Lower lobe of right lung (tissue), 2 donors: Measurements from ENCODE around the gene RRP1B. TPM values are rescaled to one million over a fixed set of nuclear protein-coding genes. Genes with fewer than 3 reads are reported as not detected.

ENCODE experiments used
- ATAC-seq, 2 donors: fragments of 200-7000 bp; cut with Tn5 transposase; one replicate each; pipeline ENCODE4 v1.9.1; 2020 to 2022; ENCODE audit warnings: mild to moderate bottlenecking in 2 of 2, moderate library complexity in 2 of 2
- DNase-seq: peaks from one replicate; pipeline ENCODE4 v3.0.0-alpha.2; 2020
- H3K27ac ChIP-seq: fragments of 200-600 bp; one replicate; pipeline ENCODE4 v1.8.0; 2022
- H3K27me3 ChIP-seq: fragments of 200-600 bp; one replicate; pipeline ENCODE4 v1.8.0; 2022; ENCODE audit warnings: low read depth
- H3K36me3 ChIP-seq: fragments of 200-600 bp; one replicate; pipeline ENCODE4 v1.8.0; 2022; ENCODE audit warnings: mild to moderate bottlenecking
- H3K4me1 ChIP-seq: fragments of 200-600 bp; one replicate; pipeline ENCODE4 v1.8.0; 2022
- H3K4me3 ChIP-seq: fragments of 200-600 bp; one replicate; pipeline ENCODE4 v1.8.0; 2022; ENCODE audit warnings: mild to moderate bottlenecking
- H3K9me3 ChIP-seq: fragments of 200-600 bp; one replicate; pipeline ENCODE4 v1.8.0; 2022
- intact Hi-C: fragments of 100-400 bp; cut with DNase I; formaldehyde crosslinking; loops from one replicate; pipeline ENCODE4 v1.11.0; 2022
- total RNA-seq: library from RNA; stranded (reverse); fragmentation: NEBNext Ultra II Directional; extraction: Animal tissue kit (Norgen Biotek cat#: 25700); gene quantifications from one replicate; pipeline ENCODE4 v1.2.1, GENCODE V29; 2021
- TF ChIP-seq, protein P1 (sequence below): fragments of 200-600 bp; IDR thresholded peaks from one replicate; pipeline ENCODE4 v1.8.0; 2022; ENCODE audit warnings: antibody characterized with exemption, mild to moderate bottlenecking
- donor health status: DM: no; HTN: yes; CAD: no; lungs with severe emphysema.

Gene RRP1B
- total RNA-seq, 1 donor from 2014 or later = 18.1 TPM

DNA sequence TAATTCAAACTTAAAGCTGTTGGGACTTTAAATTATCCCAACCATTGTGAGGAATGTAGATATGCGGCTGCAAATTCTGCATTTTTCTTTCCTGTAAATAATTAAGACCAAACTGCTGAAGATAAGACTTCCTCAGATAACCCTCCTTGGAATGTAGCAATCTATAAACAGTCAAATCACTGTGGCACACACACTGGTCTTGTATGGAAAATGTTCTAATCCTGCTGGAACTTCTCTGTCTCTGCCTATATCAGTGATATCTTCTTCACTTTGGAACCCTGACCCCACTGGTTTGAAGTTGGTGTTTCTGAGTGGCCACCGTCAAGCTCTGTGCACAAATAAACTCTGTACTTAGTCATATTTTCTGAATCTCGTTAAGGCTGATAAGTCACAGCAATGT is 33.0 kb upstream of the RRP1B start:
- no peak for DNase-seq
- Histone ChIP-seq H3K4me3 (no peak overlapping the region), H3K27ac (no peak overlapping the region), H3K9me3 (no peaks in the 10 kb centered on the region), H3K36me3 (no peaks in the 10 kb centered on the region), H3K4me1 (no peaks in the 10 kb centered on the region), H3K27me3 (no peaks in the 10 kb centered on the region)
- ATAC-seq = no peak
- TF ChIP-seq, protein P1, sequence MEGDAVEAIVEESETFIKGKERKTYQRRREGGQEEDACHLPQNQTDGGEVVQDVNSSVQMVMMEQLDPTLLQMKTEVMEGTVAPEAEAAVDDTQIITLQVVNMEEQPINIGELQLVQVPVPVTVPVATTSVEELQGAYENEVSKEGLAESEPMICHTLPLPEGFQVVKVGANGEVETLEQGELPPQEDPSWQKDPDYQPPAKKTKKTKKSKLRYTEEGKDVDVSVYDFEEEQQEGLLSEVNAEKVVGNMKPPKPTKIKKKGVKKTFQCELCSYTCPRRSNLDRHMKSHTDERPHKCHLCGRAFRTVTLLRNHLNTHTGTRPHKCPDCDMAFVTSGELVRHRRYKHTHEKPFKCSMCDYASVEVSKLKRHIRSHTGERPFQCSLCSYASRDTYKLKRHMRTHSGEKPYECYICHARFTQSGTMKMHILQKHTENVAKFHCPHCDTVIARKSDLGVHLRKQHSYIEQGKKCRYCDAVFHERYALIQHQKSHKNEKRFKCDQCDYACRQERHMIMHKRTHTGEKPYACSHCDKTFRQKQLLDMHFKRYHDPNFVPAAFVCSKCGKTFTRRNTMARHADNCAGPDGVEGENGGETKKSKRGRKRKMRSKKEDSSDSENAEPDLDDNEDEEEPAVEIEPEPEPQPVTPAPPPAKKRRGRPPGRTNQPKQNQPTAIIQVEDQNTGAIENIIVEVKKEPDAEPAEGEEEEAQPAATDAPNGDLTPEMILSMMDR = no peak
- intact Hi-C loops = no loop called here

DNA sequence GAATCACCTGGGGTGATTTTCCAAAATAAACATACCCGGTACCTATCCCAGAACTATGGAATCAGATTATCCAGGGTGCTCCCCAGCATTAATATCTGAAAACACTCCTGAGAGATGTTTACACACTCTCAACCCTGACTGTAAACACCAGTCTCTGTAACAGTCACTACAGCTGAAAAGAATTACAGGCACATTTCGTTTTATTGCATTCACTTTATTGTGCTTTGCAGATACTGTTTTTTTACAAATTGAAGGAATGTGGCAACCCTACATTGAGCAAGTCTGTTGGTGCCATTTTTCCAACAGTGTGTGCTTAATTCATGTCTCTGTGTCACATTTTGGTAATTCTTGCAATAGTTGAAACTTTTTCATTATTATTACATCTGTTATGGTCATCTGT is 31.8 kb upstream of the RRP1B start:
- no peak for ATAC-seq
- TF ChIP-seq, protein P1 = no peak
- intact Hi-C loops = no loop called here
- H3K4me1 ChIP-seq = no peaks in the 10 kb centered on the region
- H3K27me3 ChIP-seq = no peaks in the 10 kb centered on the region
- no peak overlapping the region for H3K27ac ChIP-seq
- H3K36me3 ChIP-seq = no peaks in the 10 kb centered on the region
- no peak overlapping the region for H3K4me3 ChIP-seq
- H3K9me3 ChIP-seq = no peaks in the 10 kb centered on the region
- no peak for DNase-seq

DNA sequence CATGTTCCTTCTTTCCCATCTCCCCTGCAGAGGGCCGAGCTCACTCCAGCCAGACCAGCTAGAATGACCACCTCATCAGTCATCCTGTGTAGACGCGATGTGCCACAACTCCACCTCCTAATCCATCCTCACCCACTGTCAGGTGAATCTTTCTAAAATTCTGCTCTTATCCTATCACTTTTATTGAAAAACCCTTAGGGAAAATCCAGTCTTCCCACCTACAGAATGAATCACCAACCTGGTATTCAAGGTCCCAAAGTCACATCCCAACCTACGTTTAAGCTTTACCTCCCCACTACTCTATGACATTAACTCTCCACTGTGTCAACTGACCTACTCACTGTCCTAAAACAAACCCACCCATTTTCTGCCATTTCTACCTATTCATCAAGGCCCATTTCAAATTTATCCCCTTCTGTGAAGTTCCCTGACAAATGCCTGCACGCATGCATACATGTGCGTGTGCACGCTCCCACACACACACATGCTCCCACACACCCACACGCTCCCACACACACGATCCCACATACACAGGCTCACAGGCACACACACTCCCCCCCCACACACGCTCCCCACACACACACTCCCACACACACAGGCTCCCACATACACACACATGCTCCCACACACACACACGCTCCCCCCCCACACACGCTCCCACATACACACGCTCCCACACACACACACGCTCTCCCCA is 27.8 kb upstream of the RRP1B start:
- ATAC-seq = no peak
- no peak for DNase-seq
- H3K9me3 ChIP-seq = no peaks in the 10 kb centered on the region
- H3K36me3 ChIP-seq = no peaks in the 10 kb centered on the region
- TF ChIP-seq, protein P1 = no peak
- no peaks in the 10 kb centered on the region for H3K27me3 ChIP-seq
- intact Hi-C loops = no loop called here
- no peaks in the 10 kb centered on the region for H3K4me1 ChIP-seq
- H3K27ac ChIP-seq = no peak overlapping the region
- no peak overlapping the region for H3K4me3 ChIP-seq

DNA sequence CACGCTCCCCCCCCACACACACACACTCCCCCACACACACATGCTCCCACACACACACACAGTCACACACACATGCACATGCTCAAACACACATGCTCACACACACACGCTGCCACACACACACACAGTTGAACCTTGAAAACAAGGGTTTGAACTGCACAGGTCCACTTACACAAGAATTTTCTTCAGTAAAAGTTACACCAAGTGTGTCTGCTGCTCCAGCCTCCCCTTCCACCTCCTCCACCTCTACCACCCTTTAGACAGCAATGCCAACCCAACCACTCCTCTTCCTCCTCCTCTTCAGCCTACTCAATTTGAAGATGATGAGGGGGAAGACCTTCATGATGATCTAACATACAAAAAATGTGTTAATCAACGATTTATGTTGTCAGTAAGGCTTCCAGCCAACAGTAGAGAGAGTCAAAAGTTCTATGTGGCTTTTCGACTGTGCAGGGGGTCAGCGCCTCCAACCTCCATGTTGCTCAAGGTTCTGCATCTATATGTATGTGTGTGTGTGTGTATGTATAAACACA is 26.9 kb upstream of the RRP1B start:
- no peak overlapping the region for H3K4me3 ChIP-seq
- no peak for ATAC-seq
- no peak overlapping the region for H3K27ac ChIP-seq
- intact Hi-C loops = no loop called here
- H3K9me3 ChIP-seq = no peaks in the 10 kb centered on the region
- no peaks in the 10 kb centered on the region for H3K36me3 ChIP-seq
- TF ChIP-seq, protein P1 = no peak
- no peaks in the 10 kb centered on the region for H3K27me3 ChIP-seq
- H3K4me1 ChIP-seq = no peaks in the 10 kb centered on the region
- no peak for DNase-seq

DNA sequence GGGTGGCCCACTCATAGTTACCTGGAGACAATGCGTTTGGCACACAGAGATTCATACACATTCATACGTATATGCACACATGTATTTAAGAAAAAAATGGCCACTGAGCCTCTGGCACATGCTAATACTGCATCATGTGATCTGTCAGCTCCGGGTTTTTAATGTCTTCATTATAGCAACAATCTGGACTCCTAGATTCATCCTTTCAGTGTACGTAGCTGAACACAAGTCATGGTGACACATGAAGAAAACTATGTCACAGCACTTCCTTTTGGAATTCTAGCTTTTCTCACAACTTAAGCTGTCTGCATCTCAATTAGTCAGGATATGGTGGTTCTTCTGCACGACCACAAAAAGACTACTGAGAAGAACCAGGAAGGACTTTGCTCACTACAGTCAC is 24.7 kb upstream of the RRP1B start:
- TF ChIP-seq, protein P1 = no peak
- no peaks in the 10 kb centered on the region for H3K36me3 ChIP-seq
- ATAC-seq (no peak), DNase-seq (no peak)
- no peaks in the 10 kb centered on the region for H3K9me3 ChIP-seq
- no peak overlapping the region for H3K4me3 ChIP-seq
- H3K4me1 ChIP-seq = no peaks in the 10 kb centered on the region
- H3K27ac ChIP-seq = no peak overlapping the region
- no peaks in the 10 kb centered on the region for H3K27me3 ChIP-seq
- intact Hi-C loops = no loop called here
